Measurements from ENCODE around the gene HNRNPAB. TPM values are rescaled to one million over a fixed set of nuclear protein-coding genes. Genes with fewer than 3 reads are reported as not detected.

Gene HNRNPAB
- total and polyA plus RNA-seq, 4 donors, result 33.7 to 66.3 (median 50.4) TPM

DNA sequence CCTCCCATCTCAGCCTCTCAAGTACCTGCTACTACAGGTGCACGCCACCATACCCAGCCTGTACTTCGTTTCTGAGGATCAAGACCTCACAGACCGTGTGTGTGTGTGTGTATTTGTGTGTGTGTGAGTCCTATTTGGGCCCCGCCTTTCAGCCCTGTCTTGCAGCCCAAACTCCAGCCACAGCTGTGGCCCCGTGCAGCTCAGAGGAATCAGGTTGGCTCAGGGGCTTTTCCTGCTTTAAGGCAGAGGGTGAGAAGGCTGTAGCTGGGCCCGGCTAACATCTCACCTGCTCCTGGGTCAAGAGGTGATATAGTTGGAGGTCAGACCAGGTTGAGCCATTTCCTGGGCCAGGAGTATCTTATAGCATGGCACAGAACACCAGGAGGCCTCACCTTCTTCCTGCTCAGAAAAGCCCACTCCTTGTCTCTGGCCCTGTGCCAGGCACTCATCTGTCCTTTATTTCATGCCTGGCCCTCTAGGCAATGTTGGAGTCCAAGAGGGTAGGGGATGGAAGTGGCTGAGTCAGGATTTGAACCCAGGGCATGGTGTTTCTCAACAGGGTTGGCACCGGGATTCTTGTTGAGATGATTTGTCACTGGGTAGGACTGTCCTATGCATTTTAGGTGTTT, 29.9 kb downstream of the HNRNPAB start:
- no peak for DNase-seq (ENCODE audit: low spot score)
- Histone ChIP-seq H3K4me3 (ENCODE audit: low read depth in 1 of 3, low read length in 3 of 3) (no peak overlapping the region), H3K9ac (ENCODE audit: low read depth in 1 of 2, low read length in 2 of 2) (no peak overlapping the region), H3K36me3 (ENCODE audit: control insufficient read depth in 4 of 4, insufficient read depth in 3 of 4, low read depth in 1 of 4, low read length in 3 of 4) (peaks cover 0 to 11% (median 5%) of the 10 kb centered on the region in 4 donors), H3K27me3 (ENCODE audit: control insufficient read depth in 4 of 4, insufficient read depth in 4 of 4, low read length in 3 of 4) (no peaks in the 10 kb centered on the region), H3K4me1 (ENCODE audit: control insufficient read depth in 4 of 4, insufficient read depth in 4 of 4, low read length in 3 of 4) (peaks cover 35 to 73% (median 50%) of the 10 kb centered on the region in 4 donors), H3K27ac (ENCODE audit: low read depth in 1 of 2, low read length in 2 of 2) (no peak overlapping the region), H3K9me3 (ENCODE audit: control insufficient read depth in 4 of 4, low read length in 3 of 4) (no peaks in the 10 kb centered on the region)
- 85% methylated on average over 7 of the region's 7 CpGs for WGBS
- TF ChIP-seq, protein P1, sequence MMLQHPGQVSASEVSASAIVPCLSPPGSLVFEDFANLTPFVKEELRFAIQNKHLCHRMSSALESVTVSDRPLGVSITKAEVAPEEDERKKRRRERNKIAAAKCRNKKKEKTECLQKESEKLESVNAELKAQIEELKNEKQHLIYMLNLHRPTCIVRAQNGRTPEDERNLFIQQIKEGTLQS (IDR thresholded peaks at IDR 0.05), result no peak
- TF ChIP-seq FOXA1 (IDR thresholded peaks at IDR 0.05) (no peak), RXRA (IDR thresholded peaks at IDR 0.05) (no peak), GABPA (IDR thresholded peaks at IDR 0.05 in 1 of 2, conservative IDR thresholded peaks at IDR 0.05 in 1 of 2) (no peak)

DNA sequence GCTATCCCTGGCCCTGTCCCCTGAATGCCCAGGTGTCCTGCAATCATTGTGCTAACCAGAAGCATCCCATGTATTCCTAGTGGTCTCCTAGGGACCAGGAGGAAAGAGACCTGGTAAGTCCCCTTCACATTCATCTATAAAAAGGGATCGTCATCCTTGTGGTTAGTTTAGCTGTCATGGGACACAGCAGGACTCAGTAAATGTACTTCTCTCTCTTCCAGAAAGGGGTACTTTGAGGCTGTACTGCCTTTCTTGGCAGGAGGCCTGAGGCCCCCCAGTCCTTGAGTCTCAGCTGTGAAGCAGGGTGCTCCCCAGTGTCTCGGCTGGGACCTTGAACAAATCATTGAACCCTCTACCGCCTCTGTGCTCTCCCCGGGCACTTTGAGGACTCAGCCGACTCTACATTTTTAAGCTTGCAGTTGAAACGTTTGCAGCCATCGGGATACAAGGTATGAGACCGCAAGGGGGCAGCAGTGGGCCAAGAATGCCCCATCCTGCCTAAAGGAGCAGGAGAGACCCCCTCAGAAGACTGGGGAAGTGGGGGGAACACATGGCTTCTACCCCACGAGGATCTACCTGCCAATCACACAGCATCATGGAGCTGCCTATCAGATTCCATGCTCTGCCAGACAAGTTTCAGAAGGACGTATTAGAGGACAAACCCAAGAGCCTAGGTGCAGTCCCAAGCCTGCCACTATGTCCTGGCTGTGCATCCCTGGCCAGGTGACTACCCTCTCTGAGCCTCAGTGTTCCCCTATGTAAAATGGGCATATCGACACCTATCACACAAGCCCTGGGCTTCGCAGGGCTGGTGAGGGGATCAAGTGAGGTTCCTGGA, 30.6 kb downstream of the HNRNPAB start:
- H3K4me3 ChIP-seq (ENCODE audit: low read depth in 1 of 3, low read length in 3 of 3), result no peak overlapping the region
- no peaks in the 10 kb centered on the region for H3K9me3 ChIP-seq (ENCODE audit: control insufficient read depth in 4 of 4, low read length in 3 of 4)
- no peak overlapping the region for H3K9ac ChIP-seq (ENCODE audit: low read depth in 1 of 2, low read length in 2 of 2)
- no peak for TF ChIP-seq NR2F2 (IDR thresholded peaks at IDR 0.05)
- no peak for TF ChIP-seq HNF4A (conservative IDR thresholded peaks at IDR 0.05)
- no peak for TF ChIP-seq HNF4G (IDR thresholded peaks at IDR 0.05)
- TF ChIP-seq YY1 (IDR thresholded peaks at IDR 0.05), result no peak
- TF ChIP-seq RAD21 (IDR thresholded peaks at IDR 0.05), result peak; percentile 80
- TF ChIP-seq, protein P2, sequence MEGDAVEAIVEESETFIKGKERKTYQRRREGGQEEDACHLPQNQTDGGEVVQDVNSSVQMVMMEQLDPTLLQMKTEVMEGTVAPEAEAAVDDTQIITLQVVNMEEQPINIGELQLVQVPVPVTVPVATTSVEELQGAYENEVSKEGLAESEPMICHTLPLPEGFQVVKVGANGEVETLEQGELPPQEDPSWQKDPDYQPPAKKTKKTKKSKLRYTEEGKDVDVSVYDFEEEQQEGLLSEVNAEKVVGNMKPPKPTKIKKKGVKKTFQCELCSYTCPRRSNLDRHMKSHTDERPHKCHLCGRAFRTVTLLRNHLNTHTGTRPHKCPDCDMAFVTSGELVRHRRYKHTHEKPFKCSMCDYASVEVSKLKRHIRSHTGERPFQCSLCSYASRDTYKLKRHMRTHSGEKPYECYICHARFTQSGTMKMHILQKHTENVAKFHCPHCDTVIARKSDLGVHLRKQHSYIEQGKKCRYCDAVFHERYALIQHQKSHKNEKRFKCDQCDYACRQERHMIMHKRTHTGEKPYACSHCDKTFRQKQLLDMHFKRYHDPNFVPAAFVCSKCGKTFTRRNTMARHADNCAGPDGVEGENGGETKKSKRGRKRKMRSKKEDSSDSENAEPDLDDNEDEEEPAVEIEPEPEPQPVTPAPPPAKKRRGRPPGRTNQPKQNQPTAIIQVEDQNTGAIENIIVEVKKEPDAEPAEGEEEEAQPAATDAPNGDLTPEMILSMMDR (IDR thresholded peaks at IDR 0.05; ENCODE audit: low read depth, low read length, missing input control), result peak; percentile 65
- TF ChIP-seq, protein P3, sequence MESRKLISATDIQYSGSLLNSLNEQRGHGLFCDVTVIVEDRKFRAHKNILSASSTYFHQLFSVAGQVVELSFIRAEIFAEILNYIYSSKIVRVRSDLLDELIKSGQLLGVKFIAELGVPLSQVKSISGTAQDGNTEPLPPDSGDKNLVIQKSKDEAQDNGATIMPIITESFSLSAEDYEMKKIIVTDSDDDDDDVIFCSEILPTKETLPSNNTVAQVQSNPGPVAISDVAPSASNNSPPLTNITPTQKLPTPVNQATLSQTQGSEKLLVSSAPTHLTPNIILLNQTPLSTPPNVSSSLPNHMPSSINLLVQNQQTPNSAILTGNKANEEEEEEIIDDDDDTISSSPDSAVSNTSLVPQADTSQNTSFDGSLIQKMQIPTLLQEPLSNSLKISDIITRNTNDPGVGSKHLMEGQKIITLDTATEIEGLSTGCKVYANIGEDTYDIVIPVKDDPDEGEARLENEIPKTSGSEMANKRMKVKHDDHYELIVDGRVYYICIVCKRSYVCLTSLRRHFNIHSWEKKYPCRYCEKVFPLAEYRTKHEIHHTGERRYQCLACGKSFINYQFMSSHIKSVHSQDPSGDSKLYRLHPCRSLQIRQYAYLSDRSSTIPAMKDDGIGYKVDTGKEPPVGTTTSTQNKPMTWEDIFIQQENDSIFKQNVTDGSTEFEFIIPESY (IDR thresholded peaks at IDR 0.05), result no peak
- DNase-seq (ENCODE audit: low spot score), result peak; percentile 81
- no peak overlapping the region for H3K27ac ChIP-seq (ENCODE audit: low read depth in 1 of 2, low read length in 2 of 2)
- peaks cover 31 to 70% (median 43%) of the 10 kb centered on the region in 4 donors for H3K4me1 ChIP-seq (ENCODE audit: control insufficient read depth in 4 of 4, insufficient read depth in 4 of 4, low read length in 3 of 4)
- H3K36me3 ChIP-seq (ENCODE audit: control insufficient read depth in 4 of 4, insufficient read depth in 3 of 4, low read depth in 1 of 4, low read length in 3 of 4), result peaks cover 0 to 3% (median under 1%) of the 10 kb centered on the region in 4 donors
- WGBS, result 26% methylated on average over 12 of the region's 12 CpGs
- H3K27me3 ChIP-seq (ENCODE audit: control insufficient read depth in 4 of 4, insufficient read depth in 4 of 4, low read length in 3 of 4), result no peaks in the 10 kb centered on the region

DNA sequence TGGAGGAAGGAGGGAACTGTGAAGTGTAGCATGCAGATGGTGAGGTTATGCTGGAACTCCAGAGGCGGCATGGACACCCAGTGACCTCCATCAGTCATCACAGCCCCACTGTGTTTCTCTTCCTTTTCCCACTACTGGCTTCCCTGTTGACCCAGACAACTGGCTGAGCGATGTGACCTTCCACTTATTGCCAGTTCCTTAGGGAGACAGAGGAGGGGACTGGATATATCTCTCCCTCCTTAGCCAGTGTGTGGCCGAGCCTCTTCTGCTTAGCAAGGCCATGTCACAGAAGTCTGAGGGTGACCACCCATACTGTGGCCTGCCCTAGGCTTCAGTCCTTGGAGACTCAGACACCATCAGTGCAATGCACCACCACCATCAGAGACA, 31.2 kb downstream of the HNRNPAB start:
- Histone ChIP-seq H3K27ac (ENCODE audit: low read depth in 1 of 2, low read length in 2 of 2) (no peak overlapping the region), H3K4me1 (ENCODE audit: control insufficient read depth in 4 of 4, insufficient read depth in 4 of 4, low read length in 3 of 4) (peaks cover 31 to 68% (median 41%) of the 10 kb centered on the region in 4 donors), H3K4me3 (ENCODE audit: low read depth in 1 of 3, low read length in 3 of 3) (no peak overlapping the region), H3K27me3 (ENCODE audit: control insufficient read depth in 4 of 4, insufficient read depth in 4 of 4, low read length in 3 of 4) (no peaks in the 10 kb centered on the region), H3K9ac (ENCODE audit: low read depth in 1 of 2, low read length in 2 of 2) (no peak overlapping the region), H3K36me3 (ENCODE audit: control insufficient read depth in 4 of 4, insufficient read depth in 3 of 4, low read depth in 1 of 4, low read length in 3 of 4) (no peaks in the 10 kb centered on the region), H3K9me3 (ENCODE audit: control insufficient read depth in 4 of 4, low read length in 3 of 4) (no peaks in the 10 kb centered on the region)
- no peak for DNase-seq (ENCODE audit: low spot score)
- TF ChIP-seq, protein P3 (IDR thresholded peaks at IDR 0.05), result no peak
- TF ChIP-seq EGR1 (IDR thresholded peaks at IDR 0.05; ENCODE audit: low read depth in 2 of 2) (no peak), FOXA2 (IDR thresholded peaks at IDR 0.05) (no peak), HNF4A (conservative IDR thresholded peaks at IDR 0.05) (no peak), HNF4G (IDR thresholded peaks at IDR 0.05) (no peak), RAD21 (IDR thresholded peaks at IDR 0.05) (no peak), GABPA (IDR thresholded peaks at IDR 0.05 in 1 of 2, conservative IDR thresholded peaks at IDR 0.05 in 1 of 2) (no peak), JUND (IDR thresholded peaks at IDR 0.05) (no peak), YY1 (IDR thresholded peaks at IDR 0.05) (no peak), SP1 (IDR thresholded peaks at IDR 0.05) (no peak)
- TF ChIP-seq, protein P1 (IDR thresholded peaks at IDR 0.05), result no peak
- TF ChIP-seq, protein P4, sequence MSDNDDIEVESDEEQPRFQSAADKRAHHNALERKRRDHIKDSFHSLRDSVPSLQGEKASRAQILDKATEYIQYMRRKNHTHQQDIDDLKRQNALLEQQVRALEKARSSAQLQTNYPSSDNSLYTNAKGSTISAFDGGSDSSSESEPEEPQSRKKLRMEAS (IDR thresholded peaks at IDR 0.05), result no peak
- 83% methylated on average over 3 of the region's 3 CpGs for WGBS
